GM12864 (cell line): ENCODE results near the gene JARID2.

ENCODE experiments used
- DNase-seq: peaks from one replicate; pipeline ENCODE4 v3.0.0-alpha.2; 2011; ENCODE audit warnings: low read depth
- H3K4me3 ChIP-seq: 2 replicates; pipeline ENCODE4 v1.5.1; 2011; ENCODE audit warnings: mild to moderate bottlenecking, low read depth, low read length, control low read depth
- CTCF ChIP-seq: IDR thresholded peaks from 2 replicates; pipeline ENCODE4 v1.5.1; 2011; ENCODE audit warnings: low read depth, mild to moderate bottlenecking, moderate library complexity, low read length, control low read depth, inconsistent platforms; ENCODE audit errors: missing control alignments

Gene JARID2

DNA sequence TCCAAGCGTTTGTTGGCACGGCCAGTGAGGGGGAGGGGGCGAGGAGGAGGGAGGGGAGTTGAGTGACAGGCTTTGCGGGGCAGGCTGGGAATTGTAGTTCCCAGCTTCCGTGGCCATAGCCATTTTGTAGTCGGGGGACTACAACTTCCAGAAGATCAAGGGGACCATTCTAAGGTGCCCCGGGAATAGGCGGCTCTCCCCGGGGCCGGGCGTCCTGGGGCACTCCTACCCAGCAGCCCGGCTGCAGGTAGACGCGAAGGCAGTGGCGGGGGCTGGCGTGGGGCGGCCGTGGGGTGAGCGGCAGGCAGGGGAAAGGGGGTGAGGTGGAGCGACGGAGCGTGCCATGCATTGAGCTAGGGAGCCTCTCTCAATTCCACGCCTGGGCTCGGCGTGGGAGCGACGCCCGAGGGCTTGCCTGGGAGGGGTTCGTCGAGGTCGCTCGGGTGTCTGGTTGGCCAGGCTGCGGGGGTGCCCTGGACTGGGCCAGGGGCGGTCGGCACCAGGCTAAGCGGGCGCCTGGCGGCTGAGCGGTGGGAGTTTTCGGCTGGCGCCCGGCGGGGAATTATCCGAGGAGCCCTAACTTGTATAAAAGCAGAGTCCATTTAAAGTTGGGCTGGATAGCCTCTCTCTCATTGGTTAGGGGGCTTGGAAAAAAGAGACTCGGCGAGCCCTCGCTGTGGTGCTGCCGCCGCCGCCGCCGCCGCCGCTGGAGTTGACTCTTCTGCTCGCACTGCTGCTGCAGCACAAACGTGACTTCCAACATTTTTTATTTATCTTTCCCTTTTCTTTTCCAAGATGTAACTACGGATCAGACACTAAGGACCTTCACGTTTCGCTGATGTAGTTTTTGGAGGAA lies at the start of gene JARID2:
Gene JARID2 (plus strand): TSS at position 709 of the 856 bp plus-strand sequence. CDS start 471 bp downstream, outside the sequence.
- peak within 1 kb of the TSS; percentile 78 for H3K4me3 ChIP-seq
- DNase-seq: peak; percentile 92
- no peak for TF ChIP-seq CTCF

- TF ChIP-seq CTCF: no peak
- no peak overlapping the region for H3K4me3 ChIP-seq
- DNase-seq: no peak
Measured at GRCh38 chr6:15200087-15200486, 45.8 kb upstream of the JARID2 start.

DNA sequence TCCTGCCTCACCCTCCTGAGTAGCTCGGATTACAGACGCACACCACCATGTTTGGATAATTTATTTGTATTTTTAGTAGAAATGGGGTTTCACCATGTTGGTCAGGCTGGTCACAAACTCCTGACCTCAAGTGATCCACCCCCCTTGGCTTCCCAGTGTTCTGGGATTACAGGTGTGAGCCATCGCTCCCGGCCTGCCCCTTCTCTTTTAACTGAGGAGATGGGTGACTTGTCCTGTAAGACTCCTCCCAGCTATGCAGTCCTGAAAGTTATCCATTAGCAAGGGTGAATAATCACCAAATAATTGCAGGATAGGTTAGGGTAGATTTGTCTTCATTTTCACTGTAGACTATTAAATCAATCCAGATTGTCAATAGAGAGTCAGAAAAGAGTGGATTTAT lies 40.5 kb upstream of the JARID2 start:
- DNase-seq: no peak
- no peak overlapping the region for H3K4me3 ChIP-seq
- TF ChIP-seq CTCF: no peak

DNA sequence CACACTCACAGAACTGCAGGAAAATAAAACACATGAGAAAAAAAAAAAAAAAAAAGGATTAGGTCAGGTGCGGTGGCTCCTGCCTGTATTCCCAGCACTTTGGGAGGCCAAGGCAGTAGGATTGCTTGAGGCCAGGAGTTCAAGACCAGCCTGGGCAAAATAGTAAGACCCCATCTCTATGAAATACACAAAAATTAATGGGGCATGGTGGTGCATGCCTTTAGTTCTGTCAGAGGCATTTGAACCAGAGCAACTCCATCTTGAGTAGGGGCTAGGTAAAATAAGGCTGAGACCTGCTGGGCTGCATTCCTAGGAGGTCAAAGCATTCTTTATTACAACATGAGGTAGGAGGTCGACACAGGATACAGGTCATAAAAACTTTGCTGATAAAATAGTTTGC lies 39.0 kb upstream of the JARID2 start:
- TF ChIP-seq CTCF: no peak
- no peak overlapping the region for H3K4me3 ChIP-seq
- DNase-seq: no peak

DNA sequence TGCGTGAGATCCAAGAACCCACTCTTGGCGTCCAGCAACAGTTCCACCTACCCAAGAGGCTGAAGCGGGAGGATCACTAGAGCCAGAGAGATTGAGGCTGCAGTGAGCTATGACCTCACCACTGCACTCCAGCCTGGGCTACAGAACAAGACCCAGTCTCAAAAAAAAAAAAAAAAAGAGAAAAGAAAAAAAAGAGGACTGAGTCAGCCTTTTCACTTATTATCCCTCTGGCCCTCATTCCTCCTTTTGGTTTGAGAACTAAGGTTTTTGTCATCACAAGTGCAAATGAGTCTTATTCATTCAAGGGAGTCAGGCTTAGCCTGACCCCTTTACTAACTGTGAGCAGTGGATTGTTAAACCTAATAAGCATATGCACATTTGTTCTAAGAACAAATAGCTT lies 37.9 kb upstream of the JARID2 start:
- no peak for DNase-seq
- no peak overlapping the region for H3K4me3 ChIP-seq
- no peak for TF ChIP-seq CTCF

DNA sequence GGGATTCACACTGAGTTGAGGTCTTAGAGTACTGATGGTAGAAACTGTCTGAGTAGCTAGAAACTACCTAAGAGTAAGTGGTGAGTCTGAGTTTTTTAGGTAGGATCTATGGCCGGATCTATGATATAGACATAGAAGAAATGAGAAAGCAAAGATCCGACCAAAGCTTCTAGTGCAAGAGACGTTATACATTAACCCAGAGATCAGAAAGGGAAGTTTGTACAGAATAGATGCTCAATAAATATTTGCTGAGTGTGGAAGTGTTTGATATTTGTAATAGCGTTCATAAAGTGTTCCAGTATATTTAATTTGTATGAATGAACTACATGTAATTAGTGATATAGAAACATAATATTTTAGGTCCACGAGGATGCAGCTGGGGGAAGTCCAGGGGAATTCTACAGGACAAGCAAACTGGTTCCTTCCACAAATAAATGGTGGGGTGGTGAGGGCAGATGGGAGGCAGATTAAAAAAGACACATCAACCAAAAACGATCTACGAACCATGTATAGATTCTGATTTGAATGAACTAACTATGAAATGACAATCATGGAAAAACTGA lies 31.9 kb upstream of the JARID2 start:
- TF ChIP-seq CTCF: no peak
- H3K4me3 ChIP-seq: no peak overlapping the region
- no peak for DNase-seq
